NCI-H2196 (cell line): Measurements from ENCODE around the gene CD14.
"Not testable (repeated sequence)": the region's sequence is repeated elsewhere in the genome, so short reads cannot be mapped to it uniquely, and the experiment has no call there.

ENCODE experiments used
- DNase-seq: peaks from one replicate; lab custom pipeline; 2025; ENCODE audit not compliant: unreplicated experiment; lab: John Stamatoyannopoulos, UW

The CD14 gene

GRCh38 chr5:140635291-140636257, 2.6 kb upstream of the CD14 start:
- no peak for DNase-seq

DNA sequence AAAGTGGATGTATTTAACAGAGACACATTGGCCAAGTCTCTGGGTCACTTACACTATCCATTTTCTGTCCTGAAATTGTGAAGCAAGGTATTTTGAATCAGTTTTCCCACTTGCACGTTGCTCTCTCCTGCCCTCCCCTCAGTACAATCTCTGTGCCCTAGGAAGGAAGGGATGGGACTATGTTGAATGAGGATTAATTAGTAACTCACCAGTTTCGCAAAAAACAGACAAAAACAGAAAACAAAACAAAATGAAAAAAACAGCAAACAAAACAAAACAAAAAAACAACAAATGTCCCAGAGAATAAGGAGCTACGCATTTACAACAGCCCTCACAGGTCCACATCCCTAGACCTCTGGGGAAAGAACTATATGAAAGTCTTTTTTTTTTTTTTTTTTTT, 1.1 kb upstream of the CD14 start:
- DNase-seq, result no peak

DNA sequence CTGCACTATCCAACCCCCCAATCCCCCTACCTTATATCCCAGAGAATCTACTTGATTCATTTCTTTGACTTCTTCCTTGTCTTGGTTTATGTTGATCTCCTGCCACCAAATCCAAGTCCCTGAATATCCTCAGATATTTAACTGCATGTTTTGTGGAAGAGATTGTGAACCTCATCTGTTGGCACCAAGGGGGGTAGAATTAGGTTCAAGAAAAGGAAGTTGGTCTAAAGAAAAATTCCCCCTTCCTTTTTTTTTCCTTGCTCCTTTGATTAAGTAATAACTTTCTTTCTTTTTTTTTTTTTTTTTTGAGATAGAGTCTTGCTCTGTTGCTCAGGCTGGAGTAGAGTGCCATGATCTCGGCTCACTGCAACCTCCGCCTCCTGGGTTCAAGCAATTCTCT, 526 bp upstream of the CD14 start:
- no peak for DNase-seq

- DNase-seq, result no peak
Observed at GRCh38 chr5:140632366-140633020, 482 bp downstream of the CD14 start.

GRCh38 chr5:140631831-140632365, 1.1 kb downstream of the CD14 start:
- DNase-seq, result no peak

DNA sequence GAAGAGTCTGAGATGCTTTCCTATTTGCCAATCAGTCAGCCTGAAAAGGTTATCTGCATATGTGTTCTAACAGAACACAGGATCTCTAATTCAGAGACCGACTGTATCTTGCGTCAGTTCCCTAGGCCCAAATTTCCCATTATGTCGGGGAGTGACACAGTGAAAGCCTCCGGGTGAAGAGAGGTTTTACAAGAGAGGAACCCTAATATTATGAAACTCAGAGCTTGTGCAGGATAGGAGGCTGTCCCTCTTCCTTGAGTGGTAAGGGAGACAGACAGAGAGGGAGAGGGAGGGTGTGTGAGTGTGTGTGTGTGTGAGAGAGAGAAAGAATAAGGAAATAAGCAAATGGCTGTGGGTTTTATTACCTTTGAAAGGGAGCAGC, 1.9 kb downstream of the CD14 start:
- DNase-seq, result no peak

DNA sequence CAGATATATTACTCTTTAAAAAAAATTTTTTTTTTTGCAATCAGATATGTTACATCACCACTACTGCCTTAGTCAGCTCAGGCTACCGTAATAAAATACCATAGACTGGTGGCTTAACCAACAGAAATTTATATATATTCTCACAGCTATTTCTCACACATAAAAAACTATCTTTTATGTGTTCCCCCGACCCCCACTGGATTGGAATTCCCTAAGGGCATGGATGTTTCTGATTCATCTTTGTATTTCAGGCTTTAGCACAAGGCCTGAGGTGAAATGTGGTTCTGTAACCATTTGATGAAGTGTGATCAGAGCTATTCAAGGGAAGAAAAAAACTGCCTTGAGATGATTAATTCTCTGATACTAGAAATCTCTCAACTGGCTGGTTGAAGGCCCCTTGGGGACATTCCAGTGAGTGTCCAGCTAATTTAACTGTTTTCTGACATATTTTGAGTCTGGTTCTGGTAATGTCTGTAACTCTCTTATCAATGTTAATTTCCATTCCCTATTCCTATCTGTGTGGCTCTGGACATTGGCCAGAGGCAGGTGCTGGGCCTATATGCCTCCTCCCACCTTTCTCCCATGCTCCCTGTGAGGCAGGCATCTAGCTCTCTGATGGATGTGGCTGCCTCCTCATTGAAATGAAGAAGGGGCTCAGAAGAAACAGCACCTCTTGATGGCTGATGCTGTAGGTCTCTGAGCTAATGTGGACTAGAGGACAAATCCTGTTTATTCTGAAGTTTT, 2.5 kb downstream of the CD14 start:
- no peak for DNase-seq

DNA sequence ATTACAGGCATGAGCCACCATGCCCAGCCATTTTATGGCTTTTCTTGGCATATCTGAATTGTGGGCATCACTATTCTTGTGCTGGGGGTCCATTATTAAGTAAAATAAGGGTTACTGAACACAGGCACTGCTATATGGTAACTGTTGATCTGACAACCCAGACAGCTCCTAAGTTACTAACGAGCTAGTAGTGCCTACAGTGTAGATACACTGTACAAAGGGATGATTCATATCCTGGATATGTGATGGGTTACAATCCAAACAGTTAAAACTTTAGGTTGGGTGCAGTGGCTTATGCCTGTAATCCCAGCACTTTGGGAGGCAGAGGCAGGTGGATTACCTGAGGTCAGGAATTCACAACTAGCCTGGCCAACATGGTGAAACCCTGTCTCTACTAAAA, 4.3 kb downstream of the CD14 start:
- DNase-seq, result no peak

DNA sequence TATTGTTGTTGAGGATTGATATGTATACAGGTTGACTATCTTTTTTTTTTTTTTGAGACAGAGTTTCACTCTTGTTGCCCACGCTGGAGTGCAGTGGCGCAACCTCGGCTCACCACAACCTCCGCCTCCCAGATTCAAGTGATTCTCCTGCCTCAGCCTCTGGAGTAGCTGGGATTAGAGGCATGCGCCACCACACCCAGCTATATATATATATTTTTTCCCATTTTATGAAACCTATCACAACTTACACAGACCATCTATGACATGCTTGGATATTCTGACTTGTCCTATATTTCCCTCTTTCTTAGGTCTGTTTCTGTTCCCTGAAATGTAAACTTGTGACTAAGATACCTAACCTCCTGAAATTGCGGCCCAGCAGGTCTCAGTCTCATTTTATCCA, 5.0 kb downstream of the CD14 start:
- DNase-seq, result no peak

- DNase-seq, result not testable (repeated sequence)
Observed at GRCh38 chr5:140624886-140625285, 8.1 kb downstream of the CD14 start.

GRCh38 chr5:140623061-140623460, 9.9 kb downstream of the CD14 start:
- DNase-seq, result not testable (repeated sequence)

DNA sequence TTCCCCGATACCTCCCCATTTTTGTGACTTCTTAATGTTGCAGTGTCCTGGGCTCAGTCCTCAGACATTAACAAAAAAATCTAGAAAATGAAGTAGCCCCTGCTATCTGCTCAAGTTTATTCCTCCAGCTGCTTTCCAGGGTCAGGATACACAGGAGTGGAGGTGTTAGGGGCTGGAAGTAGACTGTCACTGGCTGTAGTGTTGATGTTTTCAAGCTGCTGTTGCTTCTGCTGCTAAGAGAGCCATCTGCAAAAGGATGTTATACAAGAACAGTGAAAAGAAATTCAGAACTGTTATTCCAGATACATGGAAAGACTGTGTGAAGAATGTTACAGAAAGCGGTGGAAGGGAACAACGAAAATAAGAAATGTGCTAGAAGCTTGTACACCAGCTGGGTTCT, 10.7 kb downstream of the CD14 start:
- DNase-seq, result no peak

DNA sequence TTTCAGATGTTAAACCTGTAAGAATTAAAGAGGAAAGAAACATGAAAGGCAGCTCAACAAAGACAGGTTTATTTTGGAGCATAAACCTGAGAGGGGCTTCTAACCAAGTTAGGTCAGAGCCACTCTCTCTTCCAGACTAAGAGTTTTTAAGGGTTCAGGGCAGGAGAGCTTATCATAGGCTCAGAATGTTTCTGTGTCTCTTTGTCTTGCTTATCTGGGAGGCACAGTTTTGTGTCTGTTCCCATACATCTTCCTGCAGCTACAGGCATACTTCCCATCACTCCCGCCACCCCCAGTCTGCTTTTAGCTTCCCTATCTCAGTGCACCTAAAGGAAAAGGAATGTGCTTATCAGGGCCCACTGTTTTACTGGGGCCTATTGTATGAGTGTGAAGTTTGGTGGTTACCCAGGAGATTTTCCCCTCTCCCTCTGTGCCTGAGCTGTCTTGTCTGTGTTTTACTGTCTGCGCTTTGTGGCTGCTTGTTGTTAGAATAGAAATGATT, 21.9 kb downstream of the CD14 start:
- DNase-seq, result no peak

- no peak for DNase-seq
Observed at GRCh38 chr5:140609126-140609525, 23.8 kb downstream of the CD14 start.

DNA sequence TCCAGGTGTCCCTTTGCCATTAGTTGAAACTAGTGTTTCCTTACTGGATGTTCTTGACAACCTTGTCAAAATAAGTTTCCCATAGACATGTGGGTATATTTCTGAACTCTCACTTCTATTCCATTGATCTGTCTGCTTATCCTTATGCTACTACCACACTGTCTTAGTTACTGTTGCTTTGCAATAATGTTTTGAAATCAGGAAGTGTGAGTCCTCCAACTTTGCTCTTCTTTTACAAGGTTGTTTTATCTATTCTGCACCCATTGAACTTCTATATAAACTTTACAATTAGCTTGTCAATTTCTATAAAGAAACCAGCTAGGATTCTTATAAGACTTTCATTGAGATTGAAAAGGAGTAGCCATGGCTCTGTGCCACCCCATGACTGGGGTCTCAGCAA, 24.3 kb downstream of the CD14 start:
- no peak for DNase-seq

DNA sequence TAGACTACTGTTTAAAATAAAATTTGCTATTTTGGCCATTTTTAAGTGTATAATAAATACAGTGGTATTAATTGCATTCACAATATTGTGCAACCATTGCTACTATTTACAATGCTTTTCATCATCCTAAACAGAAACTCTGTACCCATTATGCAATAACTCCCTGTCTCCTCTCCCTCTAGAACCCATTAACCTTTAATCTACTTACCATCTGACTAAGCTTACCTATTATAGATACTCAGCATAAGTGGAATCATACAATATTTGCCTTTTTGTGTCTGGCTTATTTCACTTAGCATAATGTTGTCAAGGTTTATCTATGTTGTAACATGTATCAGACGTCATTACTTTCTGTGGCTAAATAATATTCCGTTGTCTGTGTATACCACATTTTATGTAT, 25.9 kb downstream of the CD14 start:
- DNase-seq, result no peak

GRCh38 chr5:140605879-140606278, 27.1 kb downstream of the CD14 start:
- no peak for DNase-seq

DNA sequence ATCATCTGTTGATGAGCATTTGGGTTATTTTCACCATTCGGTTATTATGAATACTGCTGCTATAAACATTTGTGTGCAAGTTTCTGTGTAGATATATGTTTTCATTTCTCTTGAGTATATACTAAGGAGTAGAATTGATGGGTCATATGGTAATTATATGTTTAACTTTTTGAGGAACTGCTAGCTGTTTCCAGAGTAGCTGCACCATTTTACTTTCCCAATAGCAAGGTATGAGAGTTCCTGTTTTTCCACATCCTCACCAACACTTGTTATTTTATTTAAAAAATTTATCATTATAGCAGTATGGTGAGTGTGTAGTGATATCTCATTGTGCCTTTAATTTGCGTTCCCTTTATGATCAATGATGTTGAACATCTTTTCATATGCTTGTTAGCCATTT, 29.2 kb downstream of the CD14 start:
- DNase-seq, result no peak

DNA sequence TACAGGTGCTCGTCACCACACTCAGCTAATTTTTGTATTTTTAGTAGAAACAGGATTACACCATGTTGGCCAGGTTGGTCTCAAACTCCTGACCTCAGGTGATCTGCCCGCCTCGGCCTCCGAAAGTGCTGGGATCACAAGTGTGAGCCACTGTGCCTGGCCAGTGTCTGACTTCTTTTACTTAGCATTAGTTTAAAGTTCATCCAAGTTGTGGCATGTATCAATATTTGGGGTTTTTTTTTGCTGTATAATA, 29.6 kb downstream of the CD14 start:
- not testable (repeated sequence) for DNase-seq

DNA sequence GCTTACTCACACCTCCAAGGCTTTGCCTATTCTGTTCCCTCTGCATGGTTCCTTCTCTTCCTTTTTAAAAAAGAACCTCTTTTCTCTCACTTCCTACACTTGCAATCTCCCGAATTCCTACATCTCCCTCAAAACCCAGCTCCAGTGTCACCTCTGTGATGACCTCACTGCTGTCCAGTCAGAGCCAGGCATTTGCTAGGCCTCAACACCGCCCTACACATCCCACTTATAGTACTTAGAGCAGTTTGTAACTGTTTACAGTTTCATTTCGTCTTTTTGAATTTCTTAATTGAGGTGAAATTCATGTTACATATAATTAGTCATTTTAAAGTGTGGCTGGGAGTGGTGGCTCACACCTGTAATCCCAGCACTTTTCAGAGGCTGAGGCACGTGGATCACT, 30.8 kb downstream of the CD14 start:
- no peak for DNase-seq

- DNase-seq, result no peak
Observed at GRCh38 chr5:140600096-140600495, 32.9 kb downstream of the CD14 start.

DNA sequence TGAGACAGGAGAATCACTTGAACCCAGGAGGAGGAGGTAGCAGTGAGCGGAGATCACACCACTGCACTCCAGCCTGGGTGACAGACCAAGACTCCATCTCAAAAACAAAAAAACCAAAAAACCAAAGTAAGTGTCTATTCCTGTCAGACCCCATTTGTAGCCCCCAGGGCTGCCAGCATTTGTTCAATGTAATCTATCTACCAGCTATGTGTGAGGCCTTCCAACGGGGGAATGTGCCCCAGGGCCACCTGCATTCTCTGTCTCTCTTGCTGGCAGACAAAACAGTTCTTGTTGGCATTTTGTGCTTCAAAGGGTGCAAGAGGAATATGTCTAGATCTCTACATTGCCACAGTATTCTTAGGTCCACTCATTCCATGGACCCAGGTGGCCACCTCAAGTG, 34.1 kb downstream of the CD14 start:
- no peak for DNase-seq
